Cardiac muscle cell (in vitro differentiated cells and primary cell): ENCODE data around the gene SGCA. TPM values are rescaled to one million over a fixed set of nuclear protein-coding genes. Genes with fewer than 3 reads are reported as not detected.

Experiments
- DNase-seq, 2 donors: peaks; one replicate each; pipeline versions ENCODE4 v3.0.0 to v3.0.0-alpha.2; 2010 to 2017; ENCODE audit warnings: low read depth in 1 of 2, low spot score in 1 of 2
- H3K27ac ChIP-seq: fragments of 200-600 bp; sonication (generic); 2 replicates; pipeline ENCODE4 v1.5.1; 2016
- H3K27me3 ChIP-seq: fragments of 200-600 bp; sonication (generic); 2 replicates; pipeline ENCODE4 v1.6.0; 2016; ENCODE audit warnings: control low read depth
- H3K36me3 ChIP-seq: fragments of 200-600 bp; sonication (generic); 2 replicates; pipeline ENCODE4 v1.5.1; 2016; ENCODE audit warnings: control low read depth
- H3K4me1 ChIP-seq: fragments of 200-600 bp; sonication (generic); 2 replicates; pipeline ENCODE4 v1.8.1; 2017; ENCODE audit warnings: low read depth, mild to moderate bottlenecking, mixed run types
- H3K4me3 ChIP-seq: fragments of 200-600 bp; sonication (generic); 2 replicates; pipeline ENCODE4 v1.5.1; 2016; ENCODE audit warnings: mild to moderate bottlenecking
- H3K9me3 ChIP-seq: fragments of 200-600 bp; sonication (generic); 2 replicates; pipeline ENCODE4 v1.5.1; 2017; ENCODE audit warnings: low read depth, mild to moderate bottlenecking, control low read depth
- CTCF ChIP-seq: IDR thresholded peaks from 2 replicates; pipeline ENCODE4 v1.5.1; 2012; ENCODE audit warnings: low read depth, mild to moderate bottlenecking, low read length
- polyA plus RNA-seq: library from polyadenylated mRNA; unstranded; fragments of >200 nt; fragmentation: Nextera tagmentation; extraction: Ambion mirVana; gene quantifications from 2 replicates; pipeline ENCODE4 v1.2.1, GENCODE V29; 2016
- total RNA-seq: library from RNA; depleted of rRNA; stranded (reverse); fragments of >200 nt; gene quantifications from 2 replicates; pipeline ENCODE4 v1.2.3, GENCODE V29; 2016

Gene SGCA
- total and polyA plus RNA-seq, 2 experiments from 2014 or later: 63.3 to 69.9 TPM

- Histone ChIP-seq H3K9me3 (no peaks in the 10 kb centered on the region), H3K36me3 (no peaks in the 10 kb centered on the region), H3K4me3 (no peak overlapping the region), H3K27me3 (no peaks in the 10 kb centered on the region), H3K27ac (no peak overlapping the region), H3K4me1 (peaks cover 15% of the 10 kb centered on the region)
- TF ChIP-seq CTCF: no peak
- DNase-seq: no peak
Measured at GRCh38 chr17:50171371-50172071, 5.7 kb downstream of the SGCA start.

GRCh38 chr17:50172130-50172529 is 6.3 kb downstream of the SGCA start:
- Histone ChIP-seq H3K27me3 (no peaks in the 10 kb centered on the region), H3K4me1 (peaks cover 11% of the 10 kb centered on the region), H3K4me3 (no peak overlapping the region), H3K9me3 (no peaks in the 10 kb centered on the region), H3K27ac (no peak overlapping the region), H3K36me3 (no peaks in the 10 kb centered on the region)
- TF ChIP-seq CTCF: no peak
- no peak for DNase-seq

GRCh38 chr17:50172936-50173334 is 7.1 kb downstream of the SGCA start:
- H3K27ac ChIP-seq: peak overlapping the region; percentile 86
- DNase-seq: no peak
- no peak for TF ChIP-seq CTCF
- H3K4me3 ChIP-seq: no peak overlapping the region
- no peaks in the 10 kb centered on the region for H3K9me3 ChIP-seq
- H3K27me3 ChIP-seq: no peaks in the 10 kb centered on the region
- no peaks in the 10 kb centered on the region for H3K36me3 ChIP-seq
- peaks cover 16% of the 10 kb centered on the region for H3K4me1 ChIP-seq

- H3K9me3 ChIP-seq: no peaks in the 10 kb centered on the region
- peak overlapping the region; percentile 86 for H3K27ac ChIP-seq
- TF ChIP-seq CTCF: no peak
- H3K27me3 ChIP-seq: no peaks in the 10 kb centered on the region
- DNase-seq: peak; percentile 61 to 87
- H3K36me3 ChIP-seq: no peaks in the 10 kb centered on the region
- no peak overlapping the region for H3K4me3 ChIP-seq
- peaks cover 21% of the 10 kb centered on the region for H3K4me1 ChIP-seq
Measured at GRCh38 chr17:50173335-50173941, 7.6 kb downstream of the SGCA start.

- no peak for TF ChIP-seq CTCF
Measured at GRCh38 chr17:50174444-50174843, 8.6 kb downstream of the SGCA start.

More at GRCh38 chr17:50174444-50174843, 8.6 kb downstream of the SGCA start:
- Histone ChIP-seq H3K27ac (no peak overlapping the region), H3K4me1 (peaks cover 23% of the 10 kb centered on the region), H3K27me3 (no peaks in the 10 kb centered on the region), H3K4me3 (no peak overlapping the region), H3K9me3 (no peaks in the 10 kb centered on the region), H3K36me3 (no peaks in the 10 kb centered on the region)
- no peak for DNase-seq
